ENCODE measurements around the gene PTPRN2. TPM values are rescaled to one million over a fixed set of nuclear protein-coding genes. Genes with fewer than 3 reads are reported as not detected.

PTPRN2 gene
- total RNA-seq, 1 donor from 2014 or later = 11.4 TPM

- TF ChIP-seq CTCF (IDR thresholded peaks at IDR 0.05; ENCODE audit: unreplicated experiment) = no peak
- DNase-seq (ENCODE audit: low spot score, unreplicated experiment) = no peak
- H3K27ac Mint-ChIP-seq = no peak overlapping the region
- H3K27me3 Mint-ChIP-seq = peaks cover 62% of the 10 kb centered on the region
- H3K36me3 Mint-ChIP-seq (ENCODE audit: insufficient read depth) = no peaks in the 10 kb centered on the region
- H3K9me3 Mint-ChIP-seq (ENCODE audit: low read depth) = no peaks in the 10 kb centered on the region
- H3K4me1 Mint-ChIP-seq (ENCODE audit: low read depth) = no peaks in the 10 kb centered on the region
- H3K4me3 Mint-ChIP-seq (ENCODE audit: low read depth) = no peak overlapping the region
These were observed 999.6 kb downstream of the PTPRN2 start for GRCh38 chr7:157587805-157588560.

GRCh38 chr7:157587051-157587804, 1000.4 kb downstream of the PTPRN2 start:
- H3K27me3 Mint-ChIP-seq = peaks cover 59% of the 10 kb centered on the region
- no peaks in the 10 kb centered on the region for H3K4me1 Mint-ChIP-seq (ENCODE audit: low read depth)
- no peak for TF ChIP-seq CTCF (IDR thresholded peaks at IDR 0.05; ENCODE audit: unreplicated experiment)
- DNase-seq (ENCODE audit: low spot score, unreplicated experiment) = no peak
- H3K9me3 Mint-ChIP-seq (ENCODE audit: low read depth) = no peaks in the 10 kb centered on the region
- no peaks in the 10 kb centered on the region for H3K36me3 Mint-ChIP-seq (ENCODE audit: insufficient read depth)
- H3K27ac Mint-ChIP-seq = no peak overlapping the region
- no peak overlapping the region for H3K4me3 Mint-ChIP-seq (ENCODE audit: low read depth)

- DNase-seq (ENCODE audit: low spot score, unreplicated experiment) = no peak
- no peaks in the 10 kb centered on the region for H3K4me1 Mint-ChIP-seq (ENCODE audit: low read depth)
- no peak overlapping the region for H3K4me3 Mint-ChIP-seq (ENCODE audit: low read depth)
- no peaks in the 10 kb centered on the region for H3K9me3 Mint-ChIP-seq (ENCODE audit: low read depth)
- H3K36me3 Mint-ChIP-seq (ENCODE audit: insufficient read depth) = no peaks in the 10 kb centered on the region
- no peak for TF ChIP-seq CTCF (IDR thresholded peaks at IDR 0.05; ENCODE audit: unreplicated experiment)
- no peak overlapping the region for H3K27ac Mint-ChIP-seq
- peaks cover 57% of the 10 kb centered on the region for H3K27me3 Mint-ChIP-seq
These were observed 1001.1 kb downstream of the PTPRN2 start for GRCh38 chr7:157586426-157586955.

DNA sequence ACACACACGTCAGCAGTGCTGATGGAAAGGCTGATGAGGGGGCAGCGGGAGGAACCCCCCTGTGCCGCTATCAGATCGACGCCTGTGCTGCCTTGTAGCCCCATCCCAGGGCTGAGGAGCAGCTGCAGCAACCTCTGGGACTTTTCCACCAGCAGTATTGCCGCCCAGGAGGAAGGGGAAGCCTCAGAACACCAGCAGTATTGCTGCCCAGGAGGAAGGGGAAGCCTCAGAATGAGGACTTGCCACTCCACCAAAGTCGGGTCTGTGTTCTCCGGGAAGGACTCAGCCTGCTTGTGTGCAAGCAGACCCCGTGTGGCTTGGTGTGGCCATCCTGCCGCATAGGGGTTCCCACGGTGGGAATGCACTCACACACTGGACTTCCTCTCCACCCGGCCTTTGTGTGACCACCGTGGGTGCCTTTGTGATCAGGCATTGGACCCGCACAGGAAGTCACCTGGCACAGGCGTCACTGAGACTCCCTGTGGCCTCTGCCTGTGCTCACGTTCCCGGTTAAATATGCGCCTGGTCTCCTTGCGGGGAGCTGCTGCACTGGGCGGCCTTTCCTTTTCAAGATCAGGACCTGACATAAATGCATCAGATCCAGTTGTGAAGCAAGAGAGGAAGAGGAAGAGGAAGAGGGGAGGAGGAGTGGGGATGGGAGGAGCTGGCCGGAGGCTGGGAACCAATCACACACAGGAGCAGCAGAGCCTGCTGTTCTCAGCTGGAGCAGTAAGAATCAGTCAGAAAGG, 1002.3 kb downstream of the PTPRN2 start:
- no peaks in the 10 kb centered on the region for H3K36me3 Mint-ChIP-seq (ENCODE audit: insufficient read depth)
- no peak overlapping the region for H3K27ac Mint-ChIP-seq
- H3K27me3 Mint-ChIP-seq = peaks cover 52% of the 10 kb centered on the region
- no peak overlapping the region for H3K4me3 Mint-ChIP-seq (ENCODE audit: low read depth)
- TF ChIP-seq CTCF (IDR thresholded peaks at IDR 0.05; ENCODE audit: unreplicated experiment) = no peak
- H3K4me1 Mint-ChIP-seq (ENCODE audit: low read depth) = no peaks in the 10 kb centered on the region
- no peaks in the 10 kb centered on the region for H3K9me3 Mint-ChIP-seq (ENCODE audit: low read depth)
- DNase-seq (ENCODE audit: low spot score, unreplicated experiment) = no peak

- DNase-seq (ENCODE audit: low spot score, unreplicated experiment) = no peak
- H3K4me3 Mint-ChIP-seq (ENCODE audit: low read depth) = no peak overlapping the region
- no peaks in the 10 kb centered on the region for H3K9me3 Mint-ChIP-seq (ENCODE audit: low read depth)
- no peaks in the 10 kb centered on the region for H3K36me3 Mint-ChIP-seq (ENCODE audit: insufficient read depth)
- H3K27ac Mint-ChIP-seq = no peak overlapping the region
- no peaks in the 10 kb centered on the region for H3K4me1 Mint-ChIP-seq (ENCODE audit: low read depth)
- TF ChIP-seq CTCF (IDR thresholded peaks at IDR 0.05; ENCODE audit: unreplicated experiment) = no peak
- peaks cover 44% of the 10 kb centered on the region for H3K27me3 Mint-ChIP-seq
These were observed 1003.2 kb downstream of the PTPRN2 start for GRCh38 chr7:157584420-157584819.
